Ishikawa (cell line): ENCODE measurements around the gene CXCL14.

Experiments
- CEBPB ChIP-seq: IDR thresholded peaks from 2 replicates; pipeline ENCODE4 v1.6.1; 2012
- NFIC ChIP-seq: IDR thresholded peaks from 2 replicates; pipeline ENCODE4 v1.6.1; 2012
- RAD21 ChIP-seq: IDR thresholded peaks from 2 replicates; pipeline ENCODE4 v1.6.1; 2012; ENCODE audit warnings: low read depth
- TEAD4 ChIP-seq: IDR thresholded peaks from 2 replicates; pipeline ENCODE4 v1.6.1; 2012
- YY1 ChIP-seq: IDR thresholded peaks from 2 replicates; pipeline ENCODE4 v1.6.1; 2012; ENCODE audit warnings: low read depth

DNA sequence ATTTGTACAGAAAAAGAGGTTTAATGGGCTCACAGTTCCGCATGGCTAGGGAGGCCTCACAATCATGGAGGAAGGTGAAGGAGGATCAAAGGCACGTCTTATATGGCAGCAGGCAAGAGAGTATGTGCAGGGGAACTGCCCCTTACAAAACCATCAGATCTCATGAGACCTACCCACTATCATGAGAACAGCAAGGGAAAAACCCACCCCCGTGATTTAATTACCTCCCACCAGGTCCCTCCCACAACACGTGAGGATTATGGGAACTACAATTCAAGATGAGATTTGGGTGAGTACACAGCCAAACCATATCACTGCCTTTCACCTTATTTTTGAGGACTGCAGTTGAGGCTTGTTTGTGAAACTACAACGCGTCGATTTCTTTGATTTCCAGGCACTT lies 22.2 kb downstream of the CXCL14 start:
- TF ChIP-seq TEAD4 (no peak), RAD21 (no peak), CEBPB (no peak), YY1 (no peak), NFIC (no peak)
